ENCODE measurements around the gene RIPPLY1.

Gene RIPPLY1, protein sequence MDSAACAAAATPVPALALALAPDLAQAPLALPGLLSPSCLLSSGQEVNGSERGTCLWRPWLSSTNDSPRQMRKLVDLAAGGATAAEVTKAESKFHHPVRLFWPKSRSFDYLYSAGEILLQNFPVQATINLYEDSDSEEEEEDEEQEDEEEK

DNA sequence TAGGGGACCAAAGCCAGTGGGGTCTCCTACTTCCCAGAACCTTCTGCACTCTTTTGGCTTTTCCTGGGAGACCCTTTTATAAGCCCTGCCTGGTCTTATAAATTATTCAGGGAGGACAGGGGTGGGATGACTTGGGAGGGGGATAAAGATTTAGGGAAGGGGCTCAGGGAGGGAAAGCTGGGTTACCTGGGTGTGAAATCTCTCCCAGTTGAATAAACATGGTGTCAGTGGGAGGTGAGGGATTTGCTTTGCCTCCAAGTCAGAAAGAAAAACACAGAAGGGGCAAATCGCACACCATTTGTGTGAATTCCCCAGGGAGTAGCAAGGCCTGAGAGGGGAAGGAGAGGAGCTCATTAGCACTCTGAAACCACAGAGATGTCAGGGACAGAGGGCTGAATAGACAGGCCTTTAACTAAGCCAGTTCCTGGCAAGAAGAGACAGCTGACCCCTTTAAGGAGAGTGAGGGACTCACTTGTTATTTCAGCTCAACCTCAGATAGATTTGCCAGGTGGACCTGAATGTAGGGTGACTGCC is at the start of gene RIPPLY1:
TSS of gene RIPPLY1 (minus strand) at position 51 of the 534 bp plus-strand sequence. CDS start 54 bp downstream, outside the sequence.
- no peak for DNase-seq (ENCODE audit: low read depth in 2 of 2)

GRCh38 chrX:106952538-106952937 is 49.4 kb upstream of the RIPPLY1 start:
- no peak for DNase-seq (ENCODE audit: low read depth in 2 of 2)

DNA sequence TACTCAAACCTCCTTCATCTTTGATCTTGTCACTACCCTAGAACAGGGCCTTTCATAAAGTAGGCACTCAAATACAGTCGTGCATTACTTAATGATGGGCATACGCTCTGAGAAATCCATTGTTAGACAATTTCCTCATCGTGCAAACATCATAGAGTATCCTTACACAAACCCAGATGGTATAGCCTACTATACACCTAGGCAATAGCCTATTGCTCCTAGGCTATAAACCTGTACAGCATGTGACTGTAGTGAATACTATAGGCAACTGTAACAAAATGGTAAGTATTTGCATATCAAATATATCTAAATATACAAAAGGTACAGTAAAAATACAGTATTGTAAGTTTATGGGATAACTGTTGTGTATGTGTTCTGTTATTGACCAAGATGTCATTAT is 48.9 kb upstream of the RIPPLY1 start:
- DNase-seq (ENCODE audit: low read depth in 2 of 2): no peak

DNA sequence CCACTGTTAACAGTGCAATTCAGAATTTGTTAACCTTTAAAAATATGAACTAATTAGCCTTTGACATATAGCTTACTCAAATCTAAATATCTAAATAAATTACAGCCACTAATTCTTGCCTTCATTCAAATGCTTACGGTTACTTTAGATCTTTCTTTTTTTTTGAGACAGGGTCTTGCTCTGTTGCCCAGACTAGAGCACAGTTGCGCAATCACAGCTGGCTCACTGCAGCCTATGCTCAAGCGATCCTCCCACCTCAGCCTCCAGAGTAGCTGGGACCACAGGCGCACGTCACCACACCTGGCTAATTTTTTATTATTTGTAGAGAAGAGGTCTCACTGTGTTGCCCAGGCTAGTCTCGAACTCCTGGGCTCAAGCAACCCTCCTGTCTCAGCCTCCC is 48.1 kb upstream of the RIPPLY1 start:
- no peak for DNase-seq (ENCODE audit: low read depth in 2 of 2)

DNA sequence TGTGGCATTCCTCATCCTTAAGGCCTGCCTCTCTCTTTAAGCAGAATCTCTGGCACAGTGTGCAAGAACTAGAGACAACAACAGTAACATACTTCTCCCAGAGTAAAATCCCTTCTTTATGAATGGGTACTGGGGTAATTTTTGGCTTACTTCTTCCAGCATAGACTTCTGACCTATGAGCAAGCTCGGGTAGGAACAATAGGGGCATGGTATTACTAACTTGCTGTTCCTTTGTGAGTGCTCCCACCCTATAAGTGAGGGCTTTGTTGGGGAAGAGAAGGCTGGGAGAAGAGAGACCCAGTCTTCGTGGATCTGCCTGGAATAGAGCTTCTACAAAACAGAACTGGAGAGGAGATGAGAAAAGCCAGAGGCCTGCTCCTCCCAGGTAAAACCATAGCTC is 47.2 kb upstream of the RIPPLY1 start:
- no peak for DNase-seq (ENCODE audit: low read depth in 2 of 2)

- no peak for DNase-seq (ENCODE audit: low read depth in 2 of 2)
Observed at GRCh38 chrX:106949366-106949765, 46.2 kb upstream of the RIPPLY1 start.

DNA sequence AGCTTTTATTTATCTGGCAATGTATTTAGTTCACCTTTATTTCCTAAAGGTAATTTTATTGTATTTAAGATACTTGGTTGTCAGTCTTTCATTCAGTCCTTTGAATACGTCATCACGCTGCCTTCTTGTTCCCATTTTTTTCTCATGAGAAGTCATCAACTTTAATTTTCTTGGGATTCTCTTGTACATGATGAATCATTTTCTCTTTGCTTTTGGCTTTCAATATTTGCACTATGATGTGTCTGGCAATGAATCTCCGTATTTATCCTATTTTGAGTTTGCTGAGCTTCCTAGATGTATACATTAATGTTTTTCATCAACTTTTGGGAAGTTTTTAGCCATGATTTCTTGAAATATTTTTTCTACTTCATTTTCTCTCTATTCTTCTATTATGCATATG is 45.5 kb upstream of the RIPPLY1 start:
- no peak for DNase-seq (ENCODE audit: low read depth in 2 of 2)

DNA sequence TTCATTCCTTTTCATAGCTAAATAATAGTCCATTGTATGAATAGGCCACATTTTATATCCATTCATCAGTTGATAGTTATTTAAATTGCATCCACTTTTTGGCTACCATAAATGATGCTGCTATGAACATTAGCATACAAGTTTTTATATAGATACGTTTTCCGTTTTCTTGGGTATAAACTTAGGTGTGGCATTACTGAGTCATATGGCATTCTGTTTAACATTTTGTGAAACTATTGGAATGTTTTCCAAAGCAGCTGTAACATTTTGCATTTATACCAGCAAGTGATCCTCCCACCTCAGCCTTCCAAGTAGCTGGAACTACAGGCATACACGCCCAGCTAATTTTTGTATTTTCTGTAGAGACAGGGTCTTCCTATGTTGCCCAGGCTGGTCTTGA is 43.3 kb upstream of the RIPPLY1 start:
- DNase-seq (ENCODE audit: low read depth in 2 of 2): no peak

DNA sequence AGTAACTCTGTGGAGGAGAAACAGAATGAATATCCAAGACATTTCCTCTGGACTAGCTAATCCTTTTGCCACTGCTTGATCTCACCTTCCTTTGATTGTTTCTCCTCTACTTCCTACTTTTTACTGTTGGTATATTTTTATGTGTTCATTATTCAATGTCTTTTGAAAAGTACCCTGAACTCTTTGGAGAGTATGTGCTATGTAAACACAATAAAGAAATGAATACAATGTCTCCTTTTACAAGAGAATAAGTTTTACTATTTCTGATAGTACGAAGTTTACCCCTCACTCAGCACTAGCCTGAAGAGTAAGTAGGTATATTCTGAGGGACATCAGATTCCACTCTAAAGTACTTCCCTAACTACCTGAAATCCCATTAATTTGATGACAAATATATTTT is 36.9 kb upstream of the RIPPLY1 start:
- no peak for DNase-seq (ENCODE audit: low read depth in 2 of 2)

DNA sequence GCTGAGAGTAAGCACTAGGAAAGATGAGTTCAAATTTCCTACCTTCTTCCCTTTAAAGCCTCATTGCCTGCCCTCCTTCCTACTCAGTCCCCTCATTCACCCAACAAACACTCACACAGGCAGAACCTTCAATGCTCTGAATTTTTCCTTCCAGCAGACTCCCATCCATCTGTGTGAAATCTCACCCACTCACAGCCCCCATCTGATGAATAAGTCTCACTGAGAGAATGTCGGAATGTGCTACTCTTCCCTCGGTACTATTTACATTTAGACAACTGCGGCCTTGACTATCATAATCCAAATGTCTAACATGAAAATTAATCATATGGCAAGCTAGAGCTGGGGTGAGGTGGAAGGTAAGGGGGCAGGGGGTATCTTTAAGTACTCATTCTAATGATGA is 36.4 kb upstream of the RIPPLY1 start:
- no peak for DNase-seq (ENCODE audit: low read depth in 2 of 2)

DNA sequence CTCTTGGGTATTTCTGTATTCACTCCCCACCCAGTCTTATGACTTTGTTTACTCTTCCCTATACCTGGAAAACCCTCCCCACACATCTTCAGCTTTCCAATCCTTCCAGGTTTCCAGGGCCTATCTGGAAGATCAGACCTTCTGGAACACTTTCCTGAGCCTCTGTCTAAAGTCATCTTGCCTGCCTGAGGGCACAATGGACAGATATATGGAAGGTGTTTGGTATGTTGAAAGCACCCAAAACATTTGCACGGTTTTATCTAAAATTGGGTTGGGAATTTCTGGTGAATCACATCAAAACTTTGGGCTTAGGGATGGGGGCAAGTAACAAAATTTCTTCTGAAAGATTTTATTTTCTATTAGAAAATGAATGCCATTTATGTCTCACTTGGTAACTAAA is 33.1 kb upstream of the RIPPLY1 start:
- DNase-seq (ENCODE audit: low read depth in 2 of 2): no peak

- DNase-seq (ENCODE audit: low read depth in 2 of 2): no peak
Observed at GRCh38 chrX:106935175-106935574, 32.0 kb upstream of the RIPPLY1 start.

- DNase-seq (ENCODE audit: low read depth in 2 of 2): no peak
Observed at GRCh38 chrX:106933538-106933961, 30.4 kb upstream of the RIPPLY1 start.

GRCh38 chrX:106932960-106933537 is 29.9 kb upstream of the RIPPLY1 start:
- DNase-seq (ENCODE audit: low read depth in 2 of 2): no peak

- DNase-seq (ENCODE audit: low read depth in 2 of 2): no peak
Observed at GRCh38 chrX:106932492-106932923, 29.4 kb upstream of the RIPPLY1 start.

- no peak for DNase-seq (ENCODE audit: low read depth in 2 of 2)
Observed at GRCh38 chrX:106931831-106932491, 28.8 kb upstream of the RIPPLY1 start.

- no peak for DNase-seq (ENCODE audit: low read depth in 2 of 2)
Observed at GRCh38 chrX:106928227-106928626, 25.1 kb upstream of the RIPPLY1 start.

- no peak for DNase-seq (ENCODE audit: low read depth in 2 of 2)
Observed at GRCh38 chrX:106927700-106928099, 24.6 kb upstream of the RIPPLY1 start.

- no peak for DNase-seq (ENCODE audit: low read depth in 2 of 2)
Observed at GRCh38 chrX:106927023-106927422, 23.9 kb upstream of the RIPPLY1 start.

- no peak for DNase-seq (ENCODE audit: low read depth in 2 of 2)
Observed at GRCh38 chrX:106921637-106922036, 18.5 kb upstream of the RIPPLY1 start.

DNA sequence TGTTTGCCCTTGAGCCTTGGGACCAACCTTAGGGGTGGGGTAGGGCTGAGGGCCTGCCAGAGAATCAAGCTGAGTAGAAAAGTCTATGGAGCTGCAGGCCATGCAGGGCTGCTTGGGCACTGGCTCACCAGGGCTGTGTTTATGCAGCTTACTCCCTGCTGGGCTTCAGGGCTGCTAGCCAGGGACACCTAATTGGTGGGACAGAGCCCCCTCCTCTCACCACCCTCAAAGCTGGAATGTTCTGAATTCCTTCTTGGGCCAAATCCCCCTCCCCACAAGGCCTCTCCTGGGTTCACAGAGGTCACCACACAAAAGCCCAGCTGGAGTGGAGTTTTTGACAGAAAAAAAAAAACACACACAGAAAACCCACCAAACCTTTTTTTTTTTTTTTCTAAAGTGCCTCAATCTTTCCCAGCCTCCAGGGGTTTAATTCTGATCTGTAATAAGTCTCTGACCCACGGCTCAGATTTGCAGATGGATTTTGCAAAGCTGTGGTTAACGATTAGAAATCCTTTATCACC is 16.9 kb upstream of the RIPPLY1 start, which contains the start of gene CLDN2:
TSS of gene CLDN2 (plus strand) at position 471 of the 521 bp plus-strand sequence. CDS start 7,827 bp downstream, outside the sequence.
- DNase-seq (ENCODE audit: low read depth in 2 of 2): no peak

- no peak for DNase-seq (ENCODE audit: low read depth in 2 of 2)
Observed at GRCh38 chrX:106917830-106918500, 14.8 kb upstream of the RIPPLY1 start.

Measured in fibroblast of skin of left biceps (primary cell).